Smooth muscle cell (in vitro differentiated cells): Measurements from ENCODE around the gene SYS1. TPM values are rescaled to one million over a fixed set of nuclear protein-coding genes. Genes with fewer than 3 reads are reported as not detected.

Experiments
- DNase-seq: peaks from one replicate; lab custom pipeline; 2025; ENCODE audit not compliant: unreplicated experiment; lab: John Stamatoyannopoulos, UW
- H2AFZ ChIP-seq: fragments of 200-600 bp; sonication (generic); 2 replicates; pipeline ENCODE4 v1.6.0; 2016; ENCODE audit warnings: antibody characterized with exemption, low read depth, mild to moderate bottlenecking
- H3F3A ChIP-seq: fragments of 200-600 bp; sonication (generic); 2 replicates; pipeline ENCODE4 v1.6.0; 2017; ENCODE audit warnings: antibody characterized with exemption, low read depth
- H3K27ac ChIP-seq: fragments of 200-600 bp; sonication (generic); 2 replicates; pipeline ENCODE4 v1.5.1; 2016; ENCODE audit warnings: low read depth, mild to moderate bottlenecking
- H3K27me3 ChIP-seq: fragments of 200-600 bp; sonication (generic); 2 replicates; pipeline ENCODE4 v1.6.1; 2016; ENCODE audit warnings: low read depth, mild to moderate bottlenecking
- H3K36me3 ChIP-seq: fragments of 200-600 bp; sonication (generic); 2 replicates; pipeline ENCODE4 v1.5.1; 2016; ENCODE audit warnings: low read depth
- H3K4me1 ChIP-seq: fragments of 200-600 bp; sonication (generic); 2 replicates; pipeline ENCODE4 v1.5.1; 2016; ENCODE audit warnings: low read depth
- H3K4me2 ChIP-seq: fragments of 200-600 bp; sonication (generic); 2 replicates; pipeline ENCODE4 v1.6.0; 2016; ENCODE audit warnings: mild to moderate bottlenecking
- H3K4me3 ChIP-seq: fragments of 200-600 bp; sonication (generic); 2 replicates; pipeline ENCODE4 v1.5.1; 2016; ENCODE audit warnings: mild to moderate bottlenecking
- H3K79me2 ChIP-seq: fragments of 200-600 bp; sonication (generic); 2 replicates; pipeline ENCODE4 v1.6.0; 2016; ENCODE audit warnings: low read depth, mild to moderate bottlenecking
- H3K9ac ChIP-seq: fragments of 200-600 bp; sonication (generic); 2 replicates; pipeline ENCODE4 v1.6.0; 2016; ENCODE audit warnings: low read depth
- H3K9me3 ChIP-seq: fragments of 200-600 bp; sonication (generic); replicated peaks from 2 replicates; pipeline ENCODE4 v1.5.1; 2016; ENCODE audit warnings: low read depth
- H4K20me1 ChIP-seq: fragments of 200-600 bp; sonication (generic); 2 replicates; pipeline ENCODE4 v1.6.0; 2016; ENCODE audit warnings: low read depth
- WGBS: methylation state at CpG from one replicate; pipeline ENCODE4 v1.1.7; 2016; ENCODE audit warnings: low lambda C conversion rate; 5-methylcytosine and 5-hydroxymethylcytosine counted together
- polyA plus RNA-seq: library from polyadenylated mRNA; unstranded; fragments of >200 nt; fragmentation: Nextera tagmentation; extraction: Ambion mirVana; gene quantifications from 2 replicates; pipeline ENCODE4 v1.2.1, GENCODE V29; 2016
- total RNA-seq: library from RNA; depleted of rRNA; stranded (reverse); fragments of >200 nt; gene quantifications from 2 replicates; pipeline ENCODE4 v1.2.3, GENCODE V29; 2014
- TF ChIP-seq, protein P1 (sequence below): fragments of 200-600 bp; sonication (generic); IDR thresholded peaks from 2 replicates; pipeline ENCODE4 v1.5.1; 2017; ENCODE audit warnings: borderline replicate concordance, mild to moderate bottlenecking, antibody characterized with exemption; ENCODE audit not compliant: insufficient read depth, poor library complexity, severe bottlenecking

Gene SYS1
- total RNA-seq, result 14.5 and 15.2 TPM in 2 replicates
- polyA plus RNA-seq, result 17.0 and 24.7 TPM in 2 replicates

GRCh38 chr20:45362804-45363610 is at the start of gene SYS1:
Gene SYS1 (plus strand): TSS chr20:45363156. CDS start chr20:45363532, 376 bp downstream.
- H3K9me3 ChIP-seq, result no peaks in the 10 kb centered on the region
- no peaks in the 10 kb centered on the region for H4K20me1 ChIP-seq
- no peaks in the 10 kb centered on the region for H3K36me3 ChIP-seq
- H3K4me1 ChIP-seq, result peaks cover 22% of the 10 kb centered on the region
- TF ChIP-seq, protein P1, sequence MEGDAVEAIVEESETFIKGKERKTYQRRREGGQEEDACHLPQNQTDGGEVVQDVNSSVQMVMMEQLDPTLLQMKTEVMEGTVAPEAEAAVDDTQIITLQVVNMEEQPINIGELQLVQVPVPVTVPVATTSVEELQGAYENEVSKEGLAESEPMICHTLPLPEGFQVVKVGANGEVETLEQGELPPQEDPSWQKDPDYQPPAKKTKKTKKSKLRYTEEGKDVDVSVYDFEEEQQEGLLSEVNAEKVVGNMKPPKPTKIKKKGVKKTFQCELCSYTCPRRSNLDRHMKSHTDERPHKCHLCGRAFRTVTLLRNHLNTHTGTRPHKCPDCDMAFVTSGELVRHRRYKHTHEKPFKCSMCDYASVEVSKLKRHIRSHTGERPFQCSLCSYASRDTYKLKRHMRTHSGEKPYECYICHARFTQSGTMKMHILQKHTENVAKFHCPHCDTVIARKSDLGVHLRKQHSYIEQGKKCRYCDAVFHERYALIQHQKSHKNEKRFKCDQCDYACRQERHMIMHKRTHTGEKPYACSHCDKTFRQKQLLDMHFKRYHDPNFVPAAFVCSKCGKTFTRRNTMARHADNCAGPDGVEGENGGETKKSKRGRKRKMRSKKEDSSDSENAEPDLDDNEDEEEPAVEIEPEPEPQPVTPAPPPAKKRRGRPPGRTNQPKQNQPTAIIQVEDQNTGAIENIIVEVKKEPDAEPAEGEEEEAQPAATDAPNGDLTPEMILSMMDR, result peak; percentile 71
- DNase-seq, result peak; percentile 99
- peak within 1 kb of the TSS; percentile 93 for H3K4me2 ChIP-seq
- peak within 1 kb of the TSS; percentile 94 for H3K27ac ChIP-seq
- peaks cover 7% of the 10 kb centered on the region for H3F3A ChIP-seq
- peaks cover 7% of the 10 kb centered on the region for H3K79me2 ChIP-seq
- under 1% methylated on average over 55 of the region's 55 CpGs for WGBS
- H3K9ac ChIP-seq, result peak within 1 kb of the TSS; percentile 94
- peak within 1 kb of the TSS; percentile 79 for H2AFZ ChIP-seq
- no peaks in the 10 kb centered on the region for H3K27me3 ChIP-seq
- H3K4me3 ChIP-seq, result peak within 1 kb of the TSS; percentile 83

DNA sequence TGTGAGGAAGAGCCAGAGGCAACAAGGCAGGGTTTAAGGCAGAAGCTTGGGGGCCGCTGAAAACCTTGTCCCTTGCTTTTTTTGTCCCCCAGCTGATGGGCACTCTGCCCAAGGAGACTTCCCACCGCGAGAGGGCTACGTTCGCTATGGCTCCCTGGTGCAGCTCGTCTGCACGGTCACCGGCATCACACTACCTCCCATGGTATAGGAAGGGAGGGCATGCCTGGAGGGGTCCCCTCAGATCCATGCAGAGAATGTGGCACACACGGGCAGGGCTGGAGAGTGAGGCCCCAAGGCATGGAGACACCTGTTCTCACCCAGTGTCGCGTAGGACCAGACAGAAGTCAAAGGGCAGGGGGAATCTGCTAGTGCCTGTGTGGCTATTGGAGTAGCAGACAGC is 49.0 kb upstream of the SYS1 start:
- 92% methylated on average over 11 of the region's 11 CpGs for whole genome bisulfite sequencing
- no peak overlapping the region for H3K4me3 ChIP-seq
- no peaks in the 10 kb centered on the region for H3K79me2 ChIP-seq
- DNase-seq, result no peak
- H2AFZ ChIP-seq, result no peak overlapping the region
- TF ChIP-seq, protein P1, result no peak
- H3K9ac ChIP-seq, result no peak overlapping the region
- no peaks in the 10 kb centered on the region for H3K36me3 ChIP-seq
- H3K4me1 ChIP-seq, result no peaks in the 10 kb centered on the region
- no peaks in the 10 kb centered on the region for H3K27me3 ChIP-seq
- H4K20me1 ChIP-seq, result no peaks in the 10 kb centered on the region
- no peak overlapping the region for H3K4me2 ChIP-seq
- H3F3A ChIP-seq, result no peaks in the 10 kb centered on the region
- no peak overlapping the region for H3K27ac ChIP-seq
- no peaks in the 10 kb centered on the region for H3K9me3 ChIP-seq

- TF ChIP-seq, protein P1, result no peak
- Histone ChIP-seq H3K9me3 (no peaks in the 10 kb centered on the region), H3K27me3 (no peaks in the 10 kb centered on the region), H3K27ac (no peak overlapping the region), H3K4me2 (no peak overlapping the region), H3K9ac (no peak overlapping the region), H4K20me1 (no peaks in the 10 kb centered on the region), H3K79me2 (no peaks in the 10 kb centered on the region), H3K4me1 (no peaks in the 10 kb centered on the region), H3K36me3 (no peaks in the 10 kb centered on the region), H3F3A (no peaks in the 10 kb centered on the region), H3K4me3 (no peak overlapping the region), H2AFZ (no peak overlapping the region)
- no peak for DNase-seq
- 94% methylated on average over 4 of the region's 4 CpGs for WGBS
These were observed 47.3 kb upstream of the SYS1 start for GRCh38 chr20:45315672-45316071.
